Activated T-cell treated with anti-CD3 and anti-CD28 coated beads for 1 hour (primary cell): ENCODE results near the gene CD55.

Experiments used
- DNase-seq: peaks from one replicate; pipeline ENCODE4 v3.0.0-alpha.2; 2020; ENCODE audit warnings: low read depth

The CD55 gene

GRCh38 chr1:207362962-207363860 lies 41.7 kb downstream of the CD55 start:
- no peak for DNase-seq

DNA sequence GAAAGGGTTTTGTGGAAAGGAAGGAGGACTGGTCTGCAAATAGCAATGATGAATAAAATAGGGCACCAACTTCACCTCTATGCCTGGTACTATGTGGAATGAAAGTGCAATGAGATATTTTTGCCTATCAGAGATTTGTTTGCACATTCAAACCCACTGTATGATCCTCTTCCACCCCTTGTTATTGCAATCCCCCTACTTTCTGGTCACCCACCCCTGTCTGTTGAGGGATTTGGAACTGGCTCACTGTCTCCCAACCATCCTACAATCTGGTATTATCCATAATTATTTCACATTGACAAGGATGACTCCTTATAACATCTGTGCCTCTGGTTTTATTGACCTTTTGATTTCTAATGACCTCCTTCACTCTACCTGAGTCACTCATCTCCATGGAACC lies 42.4 kb downstream of the CD55 start:
- DNase-seq, result no peak

DNA sequence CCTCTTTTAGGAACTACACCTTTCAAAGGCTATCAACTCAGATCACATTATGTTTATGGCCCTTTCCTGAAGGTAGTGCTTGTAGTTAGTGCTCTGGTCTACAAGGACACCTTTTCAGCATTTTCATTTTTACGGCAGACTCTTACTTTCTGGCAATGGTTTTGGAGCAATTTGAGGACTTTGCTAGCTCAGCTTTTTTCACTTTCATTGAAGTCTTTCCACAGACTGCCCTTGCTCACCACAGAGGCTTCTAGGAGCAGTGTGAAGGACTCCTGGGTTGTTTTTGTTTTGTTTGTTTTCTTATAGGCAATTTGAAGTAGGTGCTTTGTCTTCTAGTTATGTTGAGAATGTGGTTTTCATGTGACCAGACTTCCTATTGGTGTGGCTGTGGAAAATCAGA lies 43.1 kb downstream of the CD55 start:
- no peak for DNase-seq

- DNase-seq, result no peak
Measured at GRCh38 chr1:207365063-207365462, 43.6 kb downstream of the CD55 start.

DNA sequence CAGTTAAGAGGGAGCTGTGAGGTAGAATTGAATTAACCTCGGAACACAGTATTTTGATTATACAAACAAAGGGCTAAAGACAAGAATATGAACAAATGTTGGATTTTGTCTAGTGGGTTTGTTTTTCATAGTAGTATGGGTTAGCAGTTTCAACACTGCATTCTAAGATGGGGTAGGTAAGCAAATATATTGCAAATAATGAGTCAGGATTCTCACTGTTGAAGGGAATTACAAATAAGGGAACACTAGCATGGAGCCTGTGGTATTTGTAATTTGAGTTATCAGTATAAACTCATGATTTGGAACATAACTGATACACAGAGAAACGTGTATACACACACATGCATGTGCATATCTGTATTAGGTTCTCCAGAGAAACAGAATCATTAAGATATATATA lies 44.5 kb downstream of the CD55 start:
- no peak for DNase-seq

DNA sequence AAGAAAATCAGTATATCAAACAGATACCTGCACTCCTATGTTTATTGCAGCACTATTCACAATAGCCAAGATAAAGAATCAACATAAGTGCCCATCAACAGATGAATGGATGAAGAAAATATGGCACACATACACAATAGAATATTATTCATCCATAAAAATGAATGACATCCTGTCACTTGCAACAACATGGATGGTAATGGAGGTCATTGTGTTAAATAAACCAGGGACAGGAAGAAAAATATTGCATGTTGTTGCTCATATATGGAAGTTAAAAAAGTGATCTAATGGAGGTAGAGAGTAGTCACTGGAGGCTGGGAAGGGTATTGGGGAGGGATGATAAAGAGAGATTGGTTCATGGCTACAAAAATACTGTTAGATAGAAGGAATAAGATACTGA lies 67.2 kb downstream of the CD55 start:
- no peak for DNase-seq

GRCh38 chr1:207389728-207390464 lies 68.4 kb downstream of the CD55 start:
- no peak for DNase-seq

- no peak for DNase-seq
Measured at GRCh38 chr1:207393610-207394009, 72.1 kb downstream of the CD55 start.

DNA sequence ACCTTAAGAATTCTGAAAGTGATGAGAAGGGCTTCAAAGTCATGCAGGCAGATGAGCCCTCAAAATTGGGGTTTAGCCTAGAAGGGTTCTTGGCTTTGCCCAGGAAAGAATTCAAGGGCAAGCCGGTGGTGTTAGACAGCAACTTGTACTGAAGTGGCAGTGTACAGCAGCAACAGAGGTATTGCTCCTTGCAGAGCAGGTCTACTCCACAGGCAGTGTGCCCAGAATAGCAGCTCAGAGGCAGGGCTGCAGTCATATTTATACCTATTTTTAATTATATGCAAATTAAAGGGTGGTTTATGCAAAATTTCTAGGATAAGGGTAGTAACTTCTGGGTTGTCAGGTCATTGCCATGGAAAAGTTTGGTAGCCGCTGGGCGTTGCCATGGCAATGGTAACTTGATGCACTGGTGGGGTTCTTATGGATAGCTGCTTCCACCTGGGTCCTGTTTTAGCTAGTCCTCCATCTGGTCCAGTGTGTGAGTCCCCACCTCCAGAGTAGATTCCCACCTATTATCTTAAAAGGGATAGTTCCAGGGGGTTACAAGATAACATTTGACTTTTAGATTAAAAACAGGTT lies 74.8 kb downstream of the CD55 start:
- no peak for DNase-seq

- DNase-seq, result no peak
Measured at GRCh38 chr1:207397525-207397926, 76.0 kb downstream of the CD55 start.

- DNase-seq, result no peak
Measured at GRCh38 chr1:207398986-207399385, 77.5 kb downstream of the CD55 start.

GRCh38 chr1:207401578-207401977 lies 80.1 kb downstream of the CD55 start:
- no peak for DNase-seq

- DNase-seq, result no peak
Measured at GRCh38 chr1:207402744-207403143, 81.3 kb downstream of the CD55 start.

DNA sequence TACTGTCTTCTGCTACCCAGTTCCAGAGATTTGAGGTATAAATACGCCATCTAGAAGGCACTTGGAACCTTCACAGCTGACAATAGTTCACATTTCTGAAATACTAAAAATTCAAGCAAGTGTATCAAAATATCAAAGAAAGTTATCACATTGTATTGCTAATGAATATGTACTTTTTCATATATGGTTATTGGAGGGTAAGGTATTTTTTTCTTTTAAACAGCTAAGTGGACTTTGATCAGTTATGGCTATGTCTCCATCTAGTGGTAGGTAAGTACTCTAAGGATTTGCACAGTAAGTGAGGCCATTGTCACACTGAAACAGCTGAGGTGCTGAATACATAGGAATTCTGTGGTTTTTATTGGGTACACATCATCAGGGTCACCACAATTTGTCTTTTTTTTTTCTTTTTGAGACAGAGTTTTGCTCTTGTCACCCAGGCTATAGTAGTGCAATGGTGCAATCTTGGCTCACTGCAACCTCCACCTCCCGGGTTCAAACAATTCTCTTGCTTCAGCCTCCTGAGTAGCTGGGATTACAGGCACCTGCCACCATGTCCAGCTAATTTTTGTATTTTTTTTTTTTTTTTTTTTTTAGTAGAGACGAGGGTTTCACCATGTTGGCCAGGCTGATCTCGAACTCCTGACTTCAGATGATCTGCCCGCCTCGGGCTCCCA lies 83.5 kb downstream of the CD55 start:
- no peak for DNase-seq

DNA sequence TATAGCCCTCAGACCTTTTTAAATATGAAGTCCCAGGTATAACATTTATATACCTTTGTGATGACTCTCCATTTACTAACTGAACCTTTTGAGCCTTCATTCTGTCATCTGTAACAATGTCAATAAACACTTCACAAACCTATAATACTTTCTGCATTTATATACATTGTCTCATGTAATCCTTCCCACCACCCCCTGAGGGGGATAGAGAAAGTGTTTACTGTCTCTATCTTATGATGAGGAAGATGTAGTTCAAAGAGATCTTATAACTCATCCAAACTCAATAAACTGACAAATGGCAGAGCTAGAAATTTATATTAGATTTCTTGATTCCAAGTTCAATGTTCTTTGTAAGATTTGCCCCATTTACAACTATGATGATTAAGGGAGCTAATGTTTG lies 84.3 kb downstream of the CD55 start:
- no peak for DNase-seq

DNA sequence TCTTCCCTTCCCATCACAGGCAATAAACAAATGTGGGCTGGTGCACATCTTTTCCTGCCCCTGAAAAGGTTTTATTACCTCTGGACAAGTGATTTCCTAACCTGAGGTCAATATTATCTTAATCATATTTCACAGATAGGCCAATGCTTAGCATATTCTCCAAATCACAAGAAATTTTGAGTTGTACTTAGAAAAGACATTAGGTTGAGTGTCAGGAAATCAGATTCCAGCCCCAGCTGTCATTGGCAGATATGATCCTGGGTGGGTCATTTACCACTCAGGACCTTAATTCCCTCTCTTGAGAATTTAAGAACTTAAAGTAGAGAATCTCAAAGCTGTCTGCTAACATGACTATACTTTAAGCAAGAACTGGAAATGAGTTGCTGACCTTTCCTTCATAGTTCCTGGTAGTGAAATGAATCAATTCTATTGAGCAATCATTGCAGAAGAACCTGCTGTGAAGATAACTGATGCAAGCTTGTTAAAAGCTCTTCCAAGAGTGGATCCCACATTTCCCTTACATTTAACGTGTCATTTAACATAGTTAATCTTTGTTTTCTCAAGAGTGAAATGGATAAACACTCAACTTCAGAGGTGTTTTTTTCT lies 86.3 kb downstream of the CD55 start:
- DNase-seq, result no peak
